Measurements from ENCODE around the gene CLCN6.

CLCN6 gene

DNA sequence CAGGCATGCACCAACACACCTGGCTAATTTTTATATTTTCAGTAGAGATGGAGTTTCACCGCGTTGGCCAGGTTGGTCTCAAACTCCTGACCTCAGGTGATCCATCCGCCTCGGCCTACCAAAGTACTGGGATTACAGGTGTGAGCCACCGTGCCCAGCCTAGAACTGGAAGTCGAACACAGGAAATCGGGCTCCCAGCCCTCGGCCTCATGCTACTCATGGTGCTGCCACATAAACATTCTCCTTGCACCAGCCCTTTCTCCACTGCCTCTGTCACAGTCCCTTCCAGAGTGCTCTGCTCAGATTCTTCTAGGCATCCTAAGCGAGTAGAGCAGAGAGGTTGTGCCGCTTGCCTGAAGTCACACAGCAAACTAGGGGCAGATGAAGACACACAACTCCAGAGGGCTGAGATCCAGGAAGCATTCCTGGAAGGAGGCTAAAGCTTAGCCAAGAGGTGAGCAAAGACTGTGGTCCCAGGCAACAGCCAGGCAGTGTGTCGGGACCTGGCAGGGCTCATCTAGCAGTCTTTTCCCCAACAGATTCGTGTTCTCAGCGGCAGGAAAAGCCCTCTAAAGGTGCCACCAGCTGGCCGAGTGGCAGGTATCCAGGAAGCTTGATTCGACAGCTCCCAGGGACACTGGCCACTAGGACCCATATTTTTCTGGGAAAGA, 82.3 kb downstream of the CLCN6 start:
- no peak for TF ChIP-seq POLR2A (IDR thresholded peaks at IDR 0.05; ENCODE audit: low read depth, low read length)
- no peak for TF ChIP-seq TAF1 (IDR thresholded peaks at IDR 0.05; ENCODE audit: low read depth, low read length)
- no peak for TF ChIP-seq POLR2AphosphoS5 (IDR thresholded peaks at IDR 0.05; ENCODE audit: low read depth, low read length)
- TF ChIP-seq SPI1 (IDR thresholded peaks at IDR 0.05; ENCODE audit: low read depth, low read length), result no peak
- TF ChIP-seq POU2F2 (IDR thresholded peaks at IDR 0.05; ENCODE audit: low read depth, low read length), result no peak
- no peak for TF ChIP-seq PAX5 (IDR thresholded peaks at IDR 0.05; ENCODE audit: insufficient read depth, low read length, severe bottlenecking)
- FAIRE-seq (no peak), DNase-seq (ENCODE audit: insufficient read length, low spot score) (no peak)

DNA sequence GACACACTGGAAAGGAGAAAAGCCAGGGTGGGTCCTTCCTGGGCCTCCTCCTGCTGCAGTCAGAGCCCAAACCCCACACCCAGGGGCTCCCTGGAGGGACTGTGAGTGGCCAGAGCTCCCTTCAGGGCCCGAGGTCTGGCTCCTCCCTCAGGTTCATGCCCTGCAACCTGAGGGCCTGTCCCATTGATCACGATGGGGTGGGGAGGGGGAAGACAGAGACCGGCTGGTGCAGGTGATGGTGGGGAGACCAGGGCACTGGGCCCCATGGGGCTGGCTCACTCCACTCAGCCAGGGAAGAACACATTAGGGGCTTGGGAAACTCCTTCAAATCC, 82.9 kb downstream of the CLCN6 start:
- DNase-seq (ENCODE audit: insufficient read length, low spot score), result no peak
- FAIRE-seq, result no peak
- TF ChIP-seq POU2F2 (IDR thresholded peaks at IDR 0.05; ENCODE audit: low read depth, low read length) (no peak), PAX5 (IDR thresholded peaks at IDR 0.05; ENCODE audit: insufficient read depth, low read length, severe bottlenecking) (no peak), SPI1 (IDR thresholded peaks at IDR 0.05; ENCODE audit: low read depth, low read length) (no peak), POLR2A (IDR thresholded peaks at IDR 0.05; ENCODE audit: low read depth, low read length) (no peak), POLR2AphosphoS5 (IDR thresholded peaks at IDR 0.05; ENCODE audit: low read depth, low read length) (no peak), TAF1 (IDR thresholded peaks at IDR 0.05; ENCODE audit: low read depth, low read length) (no peak)

DNA sequence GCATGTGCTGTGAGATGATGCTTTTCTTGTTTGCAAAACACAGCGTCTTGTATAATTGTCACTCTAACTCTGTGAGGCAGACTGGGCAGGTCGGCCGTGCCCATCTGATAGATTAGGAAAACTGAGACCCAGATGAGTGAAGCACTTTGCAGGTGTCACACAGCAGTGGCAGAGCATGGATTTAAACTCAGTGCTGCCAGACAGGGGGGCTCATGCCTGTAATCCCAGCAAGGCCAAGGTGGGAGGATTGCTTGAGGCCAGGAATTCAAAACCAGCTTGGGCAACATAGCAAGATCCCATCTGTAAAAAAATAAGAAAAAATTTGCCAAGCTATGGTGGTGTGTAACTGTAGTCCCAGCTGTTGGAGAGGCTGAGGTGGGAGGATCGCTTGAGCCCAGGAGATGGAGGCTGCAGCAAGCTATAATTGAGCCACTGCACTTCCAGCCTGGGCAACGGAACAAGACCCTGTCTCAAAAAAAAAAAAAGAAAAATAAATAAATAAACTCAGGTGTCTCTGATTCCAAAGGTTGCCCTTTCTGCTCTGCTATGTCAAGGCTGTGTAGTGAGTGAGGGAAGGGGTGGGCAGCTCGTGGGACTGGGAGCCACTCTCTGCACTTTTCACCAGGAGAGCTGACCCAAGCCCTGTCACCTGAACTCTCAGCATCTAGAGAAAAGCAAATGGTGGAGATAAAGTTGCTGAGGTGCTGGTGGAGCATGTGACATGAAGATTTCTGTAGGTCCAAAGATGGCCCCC, 85.6 kb downstream of the CLCN6 start:
- DNase-seq (ENCODE audit: insufficient read length, low spot score) (no peak), FAIRE-seq (no peak)
- TF ChIP-seq TAF1 (IDR thresholded peaks at IDR 0.05; ENCODE audit: low read depth, low read length) (no peak), POLR2A (IDR thresholded peaks at IDR 0.05; ENCODE audit: low read depth, low read length) (no peak), POLR2AphosphoS5 (IDR thresholded peaks at IDR 0.05; ENCODE audit: low read depth, low read length) (no peak), SPI1 (IDR thresholded peaks at IDR 0.05; ENCODE audit: low read depth, low read length) (no peak), POU2F2 (IDR thresholded peaks at IDR 0.05; ENCODE audit: low read depth, low read length) (no peak), PAX5 (IDR thresholded peaks at IDR 0.05; ENCODE audit: insufficient read depth, low read length, severe bottlenecking) (no peak)
